HEK293 (cell line): ENCODE measurements around the gene DBH.

Experiments
- CTCF ChIP-seq: fragments of 450-650 bp; formaldehyde crosslinking; IDR thresholded peaks from 2 replicates; pipeline ENCODE4 v1.5.1; 2016; ENCODE audit warnings: missing biosample characterization, missing genetic modification characterization
- ELK4 ChIP-seq: IDR thresholded peaks from 2 replicates; pipeline ENCODE4 v1.6.1; 2011; ENCODE audit warnings: mild to moderate bottlenecking, low read depth, low read length, borderline replicate concordance
- HIC1 ChIP-seq: fragments of 450-650 bp; formaldehyde crosslinking; IDR thresholded peaks from 2 replicates; pipeline ENCODE4 v1.5.1; 2016; ENCODE audit warnings: missing biosample characterization, missing genetic modification characterization
- KLF9 ChIP-seq: fragments of 450-650 bp; formaldehyde crosslinking; IDR thresholded peaks from 2 replicates; pipeline ENCODE4 v1.5.1; 2016; ENCODE audit warnings: missing biosample characterization, missing genetic modification characterization, low read depth
- TCF7L2 ChIP-seq: IDR thresholded peaks from 2 replicates; pipeline ENCODE4 v1.6.1; 2011; ENCODE audit warnings: low read depth, mild to moderate bottlenecking, inconsistent platforms, low read length, moderate library complexity, borderline replicate concordance
- YY2 ChIP-seq: fragments of 450-650 bp; formaldehyde crosslinking; IDR thresholded peaks from 2 replicates; pipeline ENCODE4 v1.5.1; 2016; ENCODE audit warnings: missing biosample characterization, missing genetic modification characterization
- ZNF580 ChIP-seq: fragments of 450-650 bp; formaldehyde crosslinking; IDR thresholded peaks from 2 replicates; pipeline ENCODE4 v1.5.1; 2016; ENCODE audit warnings: missing biosample characterization, missing genetic modification characterization
- ZNF792 ChIP-seq: fragments of 450-650 bp; formaldehyde crosslinking; IDR thresholded peaks from 2 replicates; pipeline ENCODE4 v1.5.1; 2016; ENCODE audit warnings: missing biosample characterization, missing genetic modification characterization

GRCh38 chr9:133621725-133622267 lies 14.4 kb upstream of the DBH start:
- no peak for TF ChIP-seq CTCF
- TF ChIP-seq KLF9 (tag by site-specific recombination) = no peak
- no peak for TF ChIP-seq ZNF792
- no peak for TF ChIP-seq ZNF580 (tag by site-specific recombination)
- no peak for TF ChIP-seq HIC1 (tag by site-specific recombination)
- TF ChIP-seq ELK4 = no peak
- no peak for TF ChIP-seq TCF7L2
- no peak for TF ChIP-seq YY2 (tag by site-specific recombination)
